HEK293 (cell line): Measurements from ENCODE around the gene MUS81.

Experiments
- CTCF ChIP-seq: fragments of 450-650 bp; formaldehyde crosslinking; IDR thresholded peaks from 2 replicates; pipeline ENCODE4 v1.5.1; 2016; ENCODE audit warnings: missing biosample characterization, missing genetic modification characterization
- HIC1 ChIP-seq: fragments of 450-650 bp; formaldehyde crosslinking; IDR thresholded peaks from 2 replicates; pipeline ENCODE4 v1.5.1; 2016; ENCODE audit warnings: missing biosample characterization, missing genetic modification characterization
- KLF8 ChIP-seq: fragments of 450-650 bp; formaldehyde crosslinking; IDR thresholded peaks from 2 replicates; pipeline ENCODE4 v1.5.1; 2016; ENCODE audit warnings: missing biosample characterization, missing genetic modification characterization
- REST ChIP-seq: fragments of 450-650 bp; formaldehyde crosslinking; IDR thresholded peaks from 2 replicates; pipeline ENCODE4 v1.5.1; 2016; ENCODE audit warnings: missing biosample characterization, missing genetic modification characterization
- SCRT1 ChIP-seq: fragments of 450-650 bp; formaldehyde crosslinking; IDR thresholded peaks from 2 replicates; pipeline ENCODE4 v1.5.1; 2016; ENCODE audit warnings: missing biosample characterization, missing genetic modification characterization, borderline replicate concordance
- TCF7L2 ChIP-seq: IDR thresholded peaks from 2 replicates; pipeline ENCODE4 v1.6.1; 2011; ENCODE audit warnings: low read depth, mild to moderate bottlenecking, inconsistent platforms, low read length, moderate library complexity, borderline replicate concordance
- ZBTB8A ChIP-seq: fragments of 450-650 bp; formaldehyde crosslinking; IDR thresholded peaks from 2 replicates; pipeline ENCODE4 v1.5.1; 2016; ENCODE audit warnings: missing biosample characterization, missing genetic modification characterization
- ZNF133 ChIP-seq: fragments of 450-650 bp; formaldehyde crosslinking; IDR thresholded peaks from 2 replicates; pipeline ENCODE4 v1.5.1; 2016; ENCODE audit warnings: missing biosample characterization, missing genetic modification characterization
- ZNF239 ChIP-seq: fragments of 450-650 bp; formaldehyde crosslinking; IDR thresholded peaks from 2 replicates; pipeline ENCODE4 v1.5.1; 2016; ENCODE audit warnings: missing biosample characterization, missing genetic modification characterization
- ZNF629 ChIP-seq: fragments of 450-650 bp; formaldehyde crosslinking; IDR thresholded peaks from 2 replicates; pipeline ENCODE4 v1.5.1; 2017; ENCODE audit warnings: missing biosample characterization, missing genetic modification characterization
- ZNF639 ChIP-seq: fragments of 450-650 bp; formaldehyde crosslinking; IDR thresholded peaks from 2 replicates; pipeline ENCODE4 v1.5.1; 2016; ENCODE audit warnings: missing biosample characterization, missing genetic modification characterization
- ZNF747 ChIP-seq: fragments of 450-650 bp; formaldehyde crosslinking; IDR thresholded peaks from 2 replicates; pipeline ENCODE4 v1.5.1; 2016; ENCODE audit warnings: missing biosample characterization, missing genetic modification characterization
- ZNF792 ChIP-seq: fragments of 450-650 bp; formaldehyde crosslinking; IDR thresholded peaks from 2 replicates; pipeline ENCODE4 v1.5.1; 2016; ENCODE audit warnings: missing biosample characterization, missing genetic modification characterization

- TF ChIP-seq ZNF629 (tag by site-specific recombination) (no peak), CTCF (tag by site-specific recombination) (no peak), HIC1 (tag by site-specific recombination) (no peak), REST (tag by site-specific recombination) (no peak), ZBTB8A (tag by site-specific recombination) (no peak), ZNF792 (tag by site-specific recombination) (no peak), SCRT1 (tag by site-specific recombination) (no peak), KLF8 (no peak), ZNF639 (tag by site-specific recombination) (no peak), TCF7L2 (no peak), ZNF747 (no peak), ZNF239 (tag by site-specific recombination) (no peak), ZNF133 (tag by site-specific recombination) (no peak)
Observed at GRCh38 chr11:65829459-65829858, 30.8 kb upstream of the MUS81 start.
